COR-L47 (cell line): ENCODE results near the gene HAO1.
"Not testable (repeated sequence)": the region's sequence is repeated elsewhere in the genome, so short reads cannot be mapped to it uniquely, and the experiment has no call there.

Experiments
- DNase-seq: peaks from one replicate; lab custom pipeline; 2025; lab: John Stamatoyannopoulos, UW

Gene HAO1

DNA sequence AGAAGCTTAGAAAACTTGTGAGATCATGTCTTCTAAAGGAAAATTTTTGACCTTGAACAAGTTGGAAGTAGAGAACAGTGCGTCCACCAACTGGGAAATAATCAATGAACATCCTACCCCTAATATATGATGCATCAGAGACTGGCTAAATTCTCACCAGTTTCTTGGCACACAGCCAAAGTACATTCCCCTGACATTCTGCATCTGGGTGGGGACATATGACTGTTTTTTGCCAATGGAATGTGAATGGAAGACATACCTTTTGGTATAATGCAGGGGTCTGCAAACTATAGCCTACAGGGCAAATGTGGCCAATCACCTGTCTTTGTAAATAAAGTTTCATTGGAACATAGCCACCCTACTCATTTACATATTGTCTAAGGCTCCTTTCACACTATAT is 84.7 kb downstream of the HAO1 start:
- DNase-seq, result no peak

DNA sequence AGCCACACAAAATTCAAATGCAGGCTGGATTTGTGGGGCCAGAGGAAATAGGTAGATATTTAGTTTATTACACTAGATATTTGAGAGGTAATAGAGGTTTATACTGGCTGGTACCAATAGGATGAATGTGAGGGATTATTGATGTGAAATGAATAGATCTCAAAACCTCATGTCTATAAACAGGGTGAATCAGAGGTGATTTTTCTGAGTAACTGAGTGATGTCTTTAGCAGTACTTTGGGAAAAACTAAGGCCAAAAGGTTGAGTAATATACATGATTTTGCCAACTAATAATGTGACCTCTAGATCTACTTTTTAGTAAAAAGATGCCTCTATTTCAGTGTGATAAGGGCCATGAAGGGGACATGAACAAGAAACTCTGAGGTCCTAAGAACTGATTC is 86.8 kb downstream of the HAO1 start:
- DNase-seq, result no peak

DNA sequence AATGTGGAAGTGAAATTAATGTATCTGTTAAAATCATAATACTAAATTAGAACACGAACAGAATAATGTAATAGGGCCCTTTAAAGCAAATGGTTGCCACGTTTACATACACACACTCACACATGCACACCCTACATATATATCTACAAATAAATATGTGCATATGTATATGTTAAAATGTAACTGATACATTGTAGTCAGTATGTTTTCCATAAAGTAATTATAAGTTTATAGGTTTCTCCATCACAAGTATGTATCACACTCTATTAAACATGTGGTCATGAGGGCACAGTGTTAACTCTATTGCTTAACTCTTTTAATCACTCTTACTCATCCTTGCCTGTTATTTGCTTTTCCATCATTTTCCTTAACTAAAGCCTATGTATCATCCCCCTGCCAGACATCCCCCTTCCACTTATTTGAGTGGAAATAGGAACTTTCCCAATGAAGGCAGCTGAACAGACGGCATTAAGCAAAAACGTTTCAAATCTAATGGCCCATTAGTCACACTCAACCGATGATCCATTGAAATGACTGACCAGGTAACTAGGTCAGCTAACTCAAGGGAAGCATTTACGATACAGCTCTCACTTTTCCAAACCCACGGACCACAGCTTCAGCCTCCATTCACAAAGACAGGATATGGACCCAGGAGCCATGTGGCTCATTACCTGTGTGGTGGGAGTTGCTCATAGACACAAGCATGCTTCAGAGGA is 89.3 kb downstream of the HAO1 start:
- no peak for DNase-seq

DNA sequence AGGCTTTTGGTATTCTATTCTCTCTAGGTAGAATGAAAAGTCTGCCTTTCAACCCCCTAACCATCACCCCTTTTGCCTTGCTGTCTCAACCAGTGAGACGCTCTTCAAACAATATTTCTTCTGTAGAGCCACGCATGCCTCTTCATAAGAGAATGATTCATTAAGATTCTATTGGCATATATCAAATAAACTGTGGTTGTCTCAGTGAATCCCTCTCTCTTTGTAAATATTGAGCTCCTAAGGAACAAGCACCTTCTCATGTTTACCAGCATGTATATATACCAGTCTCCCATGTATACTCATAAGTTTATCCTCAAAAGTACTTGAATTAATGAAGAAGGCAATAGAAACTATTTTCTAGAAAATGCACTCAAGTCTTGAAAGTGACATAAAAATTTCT is 90.6 kb downstream of the HAO1 start:
- DNase-seq, result no peak

DNA sequence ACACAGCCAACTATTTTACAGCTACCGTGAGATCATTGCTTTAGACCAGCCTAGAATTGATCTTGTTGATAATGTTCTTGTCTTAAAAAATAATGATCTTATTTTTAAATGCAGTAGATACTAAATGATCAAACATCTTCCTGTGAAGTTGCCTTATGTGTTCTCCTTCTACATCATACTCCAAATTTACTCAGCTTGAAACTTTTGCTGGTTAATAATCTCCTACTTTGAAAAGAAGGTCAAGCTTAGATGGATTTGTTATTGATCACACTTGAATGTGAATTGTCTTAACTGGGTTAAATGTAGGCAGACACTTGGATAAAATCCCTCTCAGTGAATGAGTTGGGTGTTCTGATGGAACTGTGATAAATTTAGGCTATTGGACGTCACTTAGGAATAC is 91.9 kb downstream of the HAO1 start:
- no peak for DNase-seq

DNA sequence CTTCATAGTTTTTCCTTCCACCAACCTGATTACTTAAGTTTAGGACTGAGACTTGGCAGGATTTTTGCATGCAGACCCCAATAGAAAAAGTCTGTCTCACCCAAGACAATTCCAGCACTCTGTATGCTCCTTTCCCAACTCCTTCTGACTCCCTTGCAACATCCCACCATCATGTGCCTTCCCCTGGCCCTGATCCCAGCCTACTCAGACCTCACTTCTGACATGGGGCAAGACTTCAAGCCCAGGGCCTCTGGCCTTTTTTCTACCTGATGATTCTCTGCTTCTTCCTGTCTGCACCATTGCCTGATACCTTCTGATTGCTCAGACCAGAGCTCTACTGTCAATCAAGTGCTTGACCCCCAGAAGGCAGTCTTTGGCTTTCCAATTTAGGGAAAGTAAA is 96.6 kb downstream of the HAO1 start:
- no peak for DNase-seq

DNA sequence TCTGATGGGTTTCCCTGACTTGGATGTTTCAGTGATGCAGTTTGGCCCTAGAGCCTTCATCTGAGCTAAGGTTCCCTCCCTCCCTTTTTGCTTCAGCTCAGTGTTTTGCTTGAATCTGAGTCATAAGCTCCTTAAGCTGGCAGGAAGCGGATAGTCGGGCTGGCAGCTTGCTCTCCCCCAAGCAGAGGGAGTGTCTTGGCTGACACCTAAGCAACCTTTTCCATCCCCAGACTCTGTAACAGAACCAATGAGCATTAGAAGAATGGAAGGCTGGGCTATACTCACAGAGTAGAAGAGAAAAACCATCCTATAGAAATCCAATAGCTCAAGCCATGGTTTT is 98.3 kb downstream of the HAO1 start:
- no peak for DNase-seq

DNA sequence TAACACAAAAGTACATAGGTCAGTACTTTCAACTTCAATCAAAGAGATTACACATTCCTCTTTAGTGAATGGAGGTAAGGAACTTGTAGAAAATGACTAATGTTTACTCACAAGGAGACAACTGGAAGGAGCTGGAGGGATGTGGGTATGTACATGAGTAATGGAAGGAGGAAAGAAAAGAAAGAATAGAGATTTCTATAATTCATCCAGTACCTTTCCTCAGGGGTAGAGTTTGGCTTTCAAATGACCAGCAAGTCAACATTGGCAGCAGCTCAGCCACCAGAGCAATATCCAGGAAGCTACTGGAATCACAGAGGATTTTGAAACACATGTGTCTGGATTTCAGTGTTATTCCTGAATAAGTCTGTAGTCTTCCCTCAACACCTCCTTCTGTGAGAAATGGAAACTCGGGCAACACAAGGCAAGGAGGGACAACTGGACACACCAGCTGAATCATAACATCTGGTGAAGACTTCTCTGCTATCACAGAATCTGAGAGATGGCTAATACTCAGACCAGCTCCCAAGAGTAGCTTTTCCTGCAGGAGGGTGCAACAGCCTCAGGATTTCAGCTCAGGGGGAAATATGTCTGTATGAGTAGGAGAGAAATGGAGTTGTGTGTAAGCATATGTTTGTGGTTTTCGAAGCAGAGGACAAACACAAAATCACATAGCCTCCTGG is 98.8 kb downstream of the HAO1 start:
- DNase-seq, result no peak

DNA sequence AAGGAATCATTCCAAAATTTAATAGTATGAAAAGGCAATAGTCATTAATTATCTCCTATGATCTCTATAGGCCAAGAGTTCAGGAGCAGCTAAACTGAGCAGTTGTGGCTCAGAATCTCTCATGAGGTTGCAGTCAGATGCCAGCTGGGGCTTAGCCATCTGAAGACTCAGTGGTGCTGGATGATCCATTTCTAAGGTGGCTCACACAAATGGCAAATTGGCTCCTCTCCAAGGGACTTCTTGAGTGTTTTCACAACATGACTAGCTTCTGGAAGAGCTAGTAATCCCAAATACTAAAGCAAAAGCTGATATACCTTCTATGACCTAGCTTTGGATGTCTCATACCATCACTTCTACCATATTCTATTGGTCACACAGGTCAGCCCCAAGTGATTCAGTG is 104.2 kb downstream of the HAO1 start:
- DNase-seq, result no peak

DNA sequence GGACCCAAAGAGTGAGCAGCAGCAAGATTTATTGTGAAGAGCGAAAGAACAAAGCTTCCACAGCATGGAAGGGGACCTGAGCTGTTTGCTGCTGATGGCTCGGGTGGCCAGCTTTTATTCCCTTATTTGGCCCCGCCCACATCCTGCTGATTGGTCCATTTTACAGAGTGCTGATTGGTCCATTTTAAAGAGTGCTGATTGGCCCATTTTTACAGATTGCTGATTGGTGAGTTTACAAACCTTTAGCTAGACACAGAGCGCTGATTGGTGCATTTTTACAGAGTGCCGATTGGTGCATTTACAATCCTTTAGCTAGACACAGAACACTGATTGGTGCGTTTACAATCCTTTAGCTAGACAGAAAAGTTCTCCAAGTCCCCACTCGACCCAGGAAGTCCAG is 105.8 kb downstream of the HAO1 start:
- not testable (repeated sequence) for DNase-seq
